HepG2 (cell line): ENCODE data around the gene AAMP. TPM values are rescaled to one million over a fixed set of nuclear protein-coding genes. Genes with fewer than 3 reads are reported as not detected.

ENCODE experiments used
- BRCA1 ChIP-seq: sonication (generic); formaldehyde crosslinking; IDR thresholded peaks from 2 replicates; pipeline ENCODE4 v1.4.0; 2020; ENCODE audit warnings: missing genetic modification reagents
- CBX2 ChIP-seq, 2 experiments: fragments of 200-600 bp in 1 of 2; sonication (generic); formaldehyde crosslinking in 1 of 2; IDR thresholded peaks; 2 replicates each; pipeline versions ENCODE4 v1.7.0 to v1.8.1; 2018 to 2022; ENCODE audit warnings: low read depth in 2 of 2, low read length in 1 of 2, mild to moderate bottlenecking in 1 of 2, missing genetic modification reagents in 1 of 2
- CC2D1A ChIP-seq: sonication (generic); formaldehyde crosslinking; IDR thresholded peaks from 2 replicates; pipeline ENCODE4 v1.8.1; 2023; ENCODE audit warnings: mild to moderate bottlenecking, missing genetic modification reagents
- CHCHD3 ChIP-seq: sonication (generic); formaldehyde crosslinking; IDR thresholded peaks from 2 replicates; pipeline ENCODE4 v1.8.0; 2022; ENCODE audit warnings: mild to moderate bottlenecking, missing genetic modification reagents, moderate library complexity
- HNF4A ChIP-seq: sonication (generic); formaldehyde crosslinking; IDR thresholded peaks from 2 replicates; pipeline ENCODE4 v1.4.0; 2020; ENCODE audit warnings: missing genetic modification reagents
- JARID2 ChIP-seq: sonication (generic); formaldehyde crosslinking; IDR thresholded peaks from 2 replicates; pipeline ENCODE4 v1.8.1; 2023; ENCODE audit warnings: missing genetic modification reagents, inconsistent platforms; ENCODE audit not compliant: insufficient replicate concordance
- KDM3A ChIP-seq: IDR thresholded peaks from 2 replicates; pipeline ENCODE4 v1.6.1; 2018; ENCODE audit warnings: low read depth, missing compliant biosample characterization
- KLF11 ChIP-seq: IDR thresholded peaks from 2 replicates; pipeline ENCODE4 v1.6.1; 2016; ENCODE audit warnings: missing compliant biosample characterization
- MAFG ChIP-seq: sonication (generic); formaldehyde crosslinking; IDR thresholded peaks from 2 replicates; pipeline ENCODE4 v1.5.1; 2020; ENCODE audit warnings: mild to moderate bottlenecking, missing genetic modification reagents
- NFRKB ChIP-seq: fragments of 450-650 bp; IDR thresholded peaks from 2 replicates; pipeline ENCODE4 v1.6.1; 2017
- PBX3 ChIP-seq: sonication (generic); formaldehyde crosslinking; IDR thresholded peaks from 2 replicates; pipeline ENCODE4 v1.8.1; 2023; ENCODE audit warnings: missing genetic modification reagents, inconsistent platforms, borderline replicate concordance
- RBFOX2 ChIP-seq: fragments of 200-400 bp; formaldehyde crosslinking; IDR thresholded peaks from 2 replicates; pipeline ENCODE4 v1.6.1; 2017; ENCODE audit warnings: low read depth, mild to moderate bottlenecking, low read length
- RNF2 ChIP-seq: fragments of 450-650 bp; conservative IDR thresholded peaks from 2 replicates; pipeline ENCODE4 v1.6.1; 2016; ENCODE audit warnings: low read depth
- SP4 ChIP-seq: sonication (generic); formaldehyde crosslinking; IDR thresholded peaks from 2 replicates; pipeline ENCODE4 v1.8.1; 2023; ENCODE audit warnings: mild to moderate bottlenecking, missing genetic modification reagents
- SUZ12 ChIP-seq: fragments of 150-350 bp; IDR thresholded peaks from 2 replicates; pipeline ENCODE4 v1.6.1; 2014; ENCODE audit warnings: low read depth, low read length
- TIGD3 ChIP-seq: sonication (generic); formaldehyde crosslinking; IDR thresholded peaks from 2 replicates; pipeline ENCODE4 v1.5.1; 2020; ENCODE audit warnings: mild to moderate bottlenecking, missing genetic modification reagents, borderline replicate concordance
- TRIM24 ChIP-seq: sonication (generic); formaldehyde crosslinking; IDR thresholded peaks from 2 replicates; pipeline ENCODE4 v1.8.0; 2022; ENCODE audit warnings: mild to moderate bottlenecking, missing genetic modification reagents
- U2AF2 ChIP-seq: fragments of 200-400 bp; formaldehyde crosslinking; IDR thresholded peaks from 2 replicates; pipeline ENCODE4 v1.6.1; 2017; ENCODE audit warnings: low read depth, mild to moderate bottlenecking, low read length
- XBP1 ChIP-seq: sonication (generic); formaldehyde crosslinking; IDR thresholded peaks from 2 replicates; pipeline ENCODE4 v1.5.0; 2020; ENCODE audit warnings: missing genetic modification reagents
- XRCC5 ChIP-seq: fragments of 200-400 bp; formaldehyde crosslinking; optimal IDR thresholded peaks from 2 replicates; pipeline ENCODE3; 2017; ENCODE audit warnings: mild to moderate bottlenecking, low read length
- ZNF225 ChIP-seq: sonication (generic); formaldehyde crosslinking; IDR thresholded peaks from 2 replicates; pipeline ENCODE4 v1.4.0; 2020; ENCODE audit warnings: mild to moderate bottlenecking, missing genetic modification reagents
- ZNF431 ChIP-seq: sonication (generic); formaldehyde crosslinking; IDR thresholded peaks from 2 replicates; pipeline ENCODE4 v1.9.0; 2022; ENCODE audit warnings: missing genetic modification reagents, low read depth, mild to moderate bottlenecking, borderline replicate concordance
- polyA plus RNA-seq, 8 experiments: library from polyadenylated mRNA; depleted of rRNA in 3 of 8; stranded (reverse) in 7 of 8; unstranded in 1 of 8; fragments of >200 nt; fragmentation: Illumina TruSeq in 4 of 8; extraction: Trizol in 4 of 8; gene quantifications; 2 replicates each; pipeline versions ENCODE4 v1.2.1 to v1.2.3, GENCODE V29; 2011 to 2016; ENCODE audit warnings: low read depth in 4 of 8, missing spikeins in 1 of 8, mixed read lengths in 1 of 8; ENCODE audit not compliant: insufficient read depth in 1 of 8
- total RNA-seq, 5 experiments: library from RNA; depleted of rRNA; stranded (reverse); fragments of >200 nt; fragmentation: Illumina TruSeq; extraction: Trizol; gene quantifications; 2 replicates each; pipeline ENCODE4 v1.2.3, GENCODE V29; 2016; ENCODE audit warnings: low read depth in 1 of 5
- TF ChIP-seq, protein P1 (sequence below): sonication (generic); formaldehyde crosslinking; IDR thresholded peaks from 2 replicates; pipeline ENCODE4 v1.4.0; 2020; ENCODE audit warnings: missing genetic modification reagents, borderline replicate concordance
- TF ChIP-seq, protein P2 (sequence below): sonication (generic); formaldehyde crosslinking; IDR thresholded peaks from 2 replicates; pipeline ENCODE4 v1.4.0; 2020; ENCODE audit warnings: missing genetic modification reagents, mild to moderate bottlenecking, borderline replicate concordance

Gene AAMP
- total and polyA plus RNA-seq, 2 of the 13 experiments (the other 11 are each of a cell fraction or from before 2014, with no cell fraction given) = 110 to 186 TPM

DNA sequence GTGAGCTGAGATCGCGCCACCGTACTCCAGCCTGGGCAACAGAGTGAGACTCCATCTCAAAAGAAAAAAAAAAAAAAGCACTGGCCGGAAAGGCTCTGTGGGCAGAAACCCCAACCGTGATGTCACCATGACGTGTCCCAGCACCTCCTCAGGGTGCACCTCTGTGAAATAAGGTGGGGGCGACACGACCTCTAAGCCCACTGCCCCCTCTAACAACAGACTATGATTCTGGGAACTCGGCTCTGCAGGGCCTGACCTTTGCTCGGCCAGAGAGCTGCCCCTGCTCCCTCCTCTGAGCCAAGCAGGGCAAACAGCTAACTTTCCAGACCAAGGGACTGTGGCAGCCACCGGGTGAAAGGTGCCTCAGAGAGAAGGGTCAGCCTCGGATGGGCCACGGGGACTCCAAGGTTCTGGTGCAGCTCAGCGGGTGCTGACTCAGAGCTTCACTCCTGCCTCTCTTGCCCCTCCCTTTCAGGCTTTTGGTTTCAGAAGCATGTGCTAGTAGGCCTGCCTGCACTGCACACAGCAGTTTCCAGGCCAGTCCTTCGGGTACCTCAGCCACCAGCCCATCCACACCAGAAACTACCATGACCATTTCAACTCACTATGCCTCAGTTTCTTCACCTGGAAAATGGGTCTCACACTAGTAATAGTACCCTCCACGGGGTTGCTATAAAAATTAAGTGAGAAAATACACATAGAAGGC lies 14.3 kb upstream of the AAMP start (continued):
- TF ChIP-seq XBP1 (CRISPR knock-in tag) = no peak
- TF ChIP-seq NFRKB = no peak
- TF ChIP-seq PBX3 (CRISPR knock-in tag) = no peak
- peak; percentile 86 for TF ChIP-seq XRCC5
- TF ChIP-seq JARID2 = no peak
- no peak for TF ChIP-seq TRIM24
- no peak for TF ChIP-seq RBFOX2
- no peak for TF ChIP-seq ZNF225 (CRISPR knock-in tag)
- TF ChIP-seq CC2D1A (CRISPR knock-in tag) = no peak
- TF ChIP-seq RNF2 = no peak
- 0 out of 2 replicates have a peak, but pooled peaks have one; percentile 48 for TF ChIP-seq KDM3A
- peak; percentile 88 for TF ChIP-seq HNF4A (CRISPR knock-in tag)
- TF ChIP-seq SUZ12 = no peak
- TF ChIP-seq SP4 (CRISPR knock-in tag) = 0 out of 2 replicates have a peak, but pooled peaks have one; percentile 46
- TF ChIP-seq, protein P1, sequence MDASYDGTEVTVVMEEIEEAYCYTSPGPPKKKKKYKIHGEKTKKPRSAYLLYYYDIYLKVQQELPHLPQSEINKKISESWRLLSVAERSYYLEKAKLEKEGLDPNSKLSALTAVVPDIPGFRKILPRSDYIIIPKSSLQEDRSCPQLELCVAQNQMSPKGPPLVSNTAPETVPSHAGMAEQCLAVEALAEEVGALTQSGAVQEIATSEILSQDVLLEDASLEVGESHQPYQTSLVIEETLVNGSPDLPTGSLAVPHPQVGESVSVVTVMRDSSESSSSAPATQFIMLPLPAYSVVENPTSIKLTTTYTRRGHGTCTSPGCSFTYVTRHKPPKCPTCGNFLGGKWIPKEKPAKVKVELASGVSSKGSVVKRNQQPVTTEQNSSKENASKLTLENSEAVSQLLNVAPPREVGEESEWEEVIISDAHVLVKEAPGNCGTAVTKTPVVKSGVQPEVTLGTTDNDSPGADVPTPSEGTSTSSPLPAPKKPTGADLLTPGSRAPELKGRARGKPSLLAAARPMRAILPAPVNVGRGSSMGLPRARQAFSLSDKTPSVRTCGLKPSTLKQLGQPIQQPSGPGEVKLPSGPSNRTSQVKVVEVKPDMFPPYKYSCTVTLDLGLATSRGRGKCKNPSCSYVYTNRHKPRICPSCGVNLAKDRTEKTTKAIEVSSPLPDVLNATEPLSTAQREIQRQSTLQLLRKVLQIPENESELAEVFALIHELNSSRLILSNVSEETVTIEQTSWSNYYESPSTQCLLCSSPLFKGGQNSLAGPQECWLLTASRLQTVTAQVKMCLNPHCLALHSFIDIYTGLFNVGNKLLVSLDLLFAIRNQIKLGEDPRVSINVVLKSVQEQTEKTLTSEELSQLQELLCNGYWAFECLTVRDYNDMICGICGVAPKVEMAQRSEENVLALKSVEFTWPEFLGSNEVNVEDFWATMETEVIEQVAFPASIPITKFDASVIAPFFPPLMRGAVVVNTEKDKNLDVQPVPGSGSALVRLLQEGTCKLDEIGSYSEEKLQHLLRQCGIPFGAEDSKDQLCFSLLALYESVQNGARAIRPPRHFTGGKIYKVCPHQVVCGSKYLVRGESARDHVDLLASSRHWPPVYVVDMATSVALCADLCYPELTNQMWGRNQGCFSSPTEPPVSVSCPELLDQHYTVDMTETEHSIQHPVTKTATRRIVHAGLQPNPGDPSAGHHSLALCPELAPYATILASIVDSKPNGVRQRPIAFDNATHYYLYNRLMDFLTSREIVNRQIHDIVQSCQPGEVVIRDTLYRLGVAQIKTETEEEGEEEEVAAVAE = no peak
- no peak for TF ChIP-seq TIGD3 (CRISPR knock-in tag)
- no peak for TF ChIP-seq ZNF431 (CRISPR knock-in tag)
- no peak for TF ChIP-seq CBX2 (IDR thresholded peaks at IDR 0.05; ENCODE audit: low read depth, low read length)
- no peak for TF ChIP-seq CBX2 (CRISPR knock-in tag; IDR thresholded peaks at IDR 0.05; ENCODE audit: low read depth)
- no peak for TF ChIP-seq U2AF2
- no peak for TF ChIP-seq MAFG (CRISPR knock-in tag)
- no peak for TF ChIP-seq KLF11 (CRISPR knock-in tag)
- TF ChIP-seq, protein P2, sequence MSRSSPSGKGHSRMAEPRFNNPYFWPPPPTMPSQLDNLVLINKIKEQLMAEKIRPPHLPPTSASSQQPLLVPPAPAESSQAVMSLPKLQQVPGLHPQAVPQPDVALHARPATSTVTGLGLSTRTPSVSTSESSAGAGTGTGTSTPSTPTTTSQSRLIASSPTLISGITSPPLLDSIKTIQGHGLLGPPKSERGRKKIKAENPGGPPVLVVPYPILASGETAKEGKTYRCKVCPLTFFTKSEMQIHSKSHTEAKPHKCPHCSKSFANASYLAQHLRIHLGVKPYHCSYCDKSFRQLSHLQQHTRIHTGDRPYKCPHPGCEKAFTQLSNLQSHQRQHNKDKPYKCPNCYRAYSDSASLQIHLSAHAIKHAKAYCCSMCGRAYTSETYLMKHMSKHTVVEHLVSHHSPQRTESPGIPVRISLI (CRISPR knock-in tag) = no peak
- no peak for TF ChIP-seq BRCA1 (CRISPR knock-in tag)
- TF ChIP-seq CHCHD3 (CRISPR knock-in tag) = no peak
